ENCODE data around the gene BCCIP. TPM values are rescaled to one million over a fixed set of nuclear protein-coding genes. Genes with fewer than 3 reads are reported as not detected.
A peak's percentile ranks its signal among the peaks of the same experiment; 100 is the strongest.

The BCCIP gene
- 41.5 and 49.4 TPM in 2 replicates for total RNA-seq

DNA sequence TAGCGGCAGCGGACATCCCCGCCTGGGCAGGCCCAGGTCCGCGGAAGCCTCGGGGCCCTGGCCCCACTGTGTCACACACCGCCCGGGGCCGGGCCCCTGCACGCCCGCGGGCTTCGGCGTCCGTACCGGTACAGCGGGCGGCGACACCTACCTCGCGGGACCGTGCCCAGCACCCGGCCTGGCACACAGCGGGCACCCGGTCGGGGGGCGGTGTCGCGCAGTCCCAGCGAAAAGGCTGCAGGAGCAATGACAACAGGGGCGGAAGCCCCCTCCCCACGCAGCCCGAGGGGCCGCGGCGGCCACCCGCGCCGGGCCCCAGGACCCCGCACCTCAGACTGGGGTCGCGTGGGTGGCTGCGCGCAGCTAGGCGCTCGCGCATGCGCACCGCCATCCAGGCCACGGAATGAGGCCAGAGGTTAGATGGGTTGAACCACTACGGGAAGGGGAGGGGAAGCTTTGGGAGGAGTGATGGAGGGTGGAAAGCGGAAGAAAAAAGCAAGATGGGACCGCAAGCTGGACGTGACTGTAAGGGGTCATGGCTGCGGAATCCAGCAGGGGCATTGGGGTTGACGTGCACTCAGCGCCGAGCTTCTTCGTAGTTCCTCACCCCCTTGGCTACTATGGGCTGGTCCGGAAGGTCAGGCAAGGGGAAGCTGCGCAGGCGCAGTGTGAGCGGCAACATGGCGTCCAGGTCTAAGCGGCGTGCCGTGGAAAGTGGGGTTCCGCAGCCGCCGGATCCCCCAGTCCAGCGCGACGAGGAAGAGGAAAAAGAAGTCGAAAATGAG lies at the start of gene BCCIP, which contains the start of gene UROS:
Gene BCCIP, plus strand, starts transcription at position 669 of the 785 bp plus-strand sequence. Its CDS starts 12 bp downstream, at position 681.
Gene UROS, minus strand, starts transcription at position 381 of the 785 bp plus-strand sequence. CDS start 6,759 bp downstream, outside the sequence.

DNA sequence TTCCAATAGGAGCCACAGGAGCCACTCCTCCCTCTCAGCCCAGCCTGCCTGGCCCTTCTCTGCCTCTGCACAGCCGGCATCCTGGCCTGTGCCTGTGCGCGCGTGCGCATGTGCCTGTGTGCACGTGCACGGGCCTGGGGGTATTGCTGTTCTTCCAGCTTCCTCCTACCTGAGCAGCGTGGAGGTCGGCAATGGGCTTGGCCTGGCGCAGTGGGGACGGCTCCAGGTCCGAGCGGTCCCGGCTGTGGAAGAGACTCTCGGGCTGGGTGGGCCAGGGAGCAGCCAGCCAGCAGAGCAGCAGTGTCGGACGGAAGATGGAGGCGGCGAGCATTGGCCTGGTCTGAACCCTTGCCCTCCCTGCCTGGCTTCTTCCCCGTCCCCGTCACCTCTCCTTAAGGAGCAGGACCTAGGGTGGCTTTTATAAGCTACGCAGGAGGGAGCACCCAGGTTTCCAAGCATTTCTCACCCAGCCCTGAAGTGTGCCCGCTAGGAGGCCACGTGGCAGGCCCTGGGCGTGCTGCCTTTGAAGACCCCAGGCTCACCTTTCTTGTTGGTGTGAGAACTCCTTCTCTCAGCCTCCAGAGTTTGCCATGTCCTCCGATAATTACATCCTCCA lies 47.7 kb upstream of the BCCIP start, which contains the start of gene MMP21:
Gene MMP21, minus strand, starts transcription at position 331 of the 616 bp plus-strand sequence. Its CDS starts 0 bp downstream, at position 331.

DNA sequence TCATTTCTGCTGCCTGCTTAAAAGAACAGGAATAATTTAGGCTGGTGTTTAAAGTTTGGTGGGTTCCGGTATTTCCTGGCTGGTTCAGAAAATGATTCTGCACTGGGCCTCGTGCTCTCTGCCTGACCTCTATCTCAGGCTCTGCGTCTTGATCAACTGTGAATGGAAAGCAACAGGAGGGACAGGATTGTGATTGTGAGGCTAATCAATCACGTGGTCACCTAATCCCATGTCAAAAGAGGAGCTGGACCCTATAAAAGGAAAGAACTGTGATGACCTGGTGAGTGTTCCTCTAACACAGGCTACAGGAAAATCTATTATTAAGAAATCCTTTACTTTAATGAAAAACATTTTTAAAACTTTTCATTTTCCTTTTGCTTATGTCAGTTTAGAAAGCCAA lies 57.8 kb downstream of the BCCIP start, which contains the start of gene DHX32:
Gene DHX32, minus strand, starts transcription at position 101 of the 400 bp plus-strand sequence. CDS start 468 bp downstream, outside the sequence.

Small RNAs within 50 kb of the gene (small RNA-seq; reads per million reads assigned to genes)
- gene MIR4484 (0.57 reads per million, percentile 17 among the genes with 10 or more reads in this experiment), gene RF00017 (not detected)

Other genes starting within 250 kb of the BCCIP start
- gene TEX36, start 140.4 kb upstream of the BCCIP start, total RNA-seq: not detected in 2 replicates
- gene EDRF1, start 103.8 kb upstream of the BCCIP start, total RNA-seq: 26.7 and 29.2 TPM in 2 replicates
- gene MMP21, start 47.7 kb upstream of the BCCIP start, total RNA-seq: 0.11 TPM in 1 of 2 replicates, not detected in the other
- 93.3 and 97.3 TPM in 2 replicates for gene UROS, start 288 bp upstream of the BCCIP start, total RNA-seq
- gene DHX32, start 57.7 kb downstream of the BCCIP start, total RNA-seq: 40.9 and 42.7 TPM in 2 replicates
- gene FANK1, start 73.0 kb downstream of the BCCIP start, total RNA-seq: 4.0 and 4.8 TPM in 2 replicates